M059J (cell line): ENCODE results near the gene CFAP65. TPM values are rescaled to one million over a fixed set of nuclear protein-coding genes. Genes with fewer than 3 reads are reported as not detected.

ENCODE experiments used
- DNase-seq: peaks from one replicate; pipeline ENCODE4 v3.0.0-alpha.2; 2012; ENCODE audit warnings: low read depth
- total RNA-seq: library from RNA; depleted of rRNA; stranded (reverse); fragments of >200 nt; shearing (Covaris generic); gene quantifications from 2 replicates; pipeline ENCODE4 v1.2.3, GENCODE V29; 2014

CFAP65 gene
- total RNA-seq, 1 experiment from 2014 or later, result not detected

DNA sequence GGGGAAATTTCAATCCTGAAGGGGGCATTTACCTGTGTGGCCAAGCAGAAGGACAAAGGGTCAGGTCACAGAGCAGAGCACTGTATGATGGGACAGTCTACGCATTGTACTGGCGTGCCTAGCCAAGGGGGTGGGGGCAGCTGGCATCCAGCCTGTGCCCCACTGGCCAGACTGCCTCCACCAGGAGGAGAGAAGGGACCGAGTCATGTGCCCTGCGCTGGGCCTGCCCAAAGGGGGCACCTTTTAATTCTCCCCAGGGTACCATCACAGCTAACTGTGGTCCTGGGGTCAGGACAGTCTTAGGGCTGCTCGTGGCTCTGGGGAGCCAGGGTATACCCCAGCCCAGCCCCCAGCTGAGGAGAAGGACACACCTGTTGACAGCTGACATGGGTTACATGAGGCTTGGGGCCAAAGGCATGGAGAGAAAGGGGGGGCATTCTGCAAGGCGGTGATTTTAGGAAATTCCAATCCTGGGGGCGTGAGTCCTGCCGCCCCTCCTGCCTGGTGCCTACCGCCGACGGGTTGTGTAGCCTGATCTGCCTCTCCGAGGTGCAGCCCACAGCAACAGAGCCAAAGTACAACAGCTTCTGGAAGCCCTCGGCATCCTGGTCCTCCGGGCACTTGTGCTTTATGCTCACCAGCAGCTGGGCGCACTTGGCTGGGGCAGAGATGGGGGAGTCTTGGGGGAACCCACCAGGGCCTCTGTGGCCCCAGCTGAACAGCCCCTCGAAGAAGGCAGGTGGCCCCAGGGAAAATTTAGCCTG, 11.0 kb downstream of the CFAP65 start:
- no peak for DNase-seq

DNA sequence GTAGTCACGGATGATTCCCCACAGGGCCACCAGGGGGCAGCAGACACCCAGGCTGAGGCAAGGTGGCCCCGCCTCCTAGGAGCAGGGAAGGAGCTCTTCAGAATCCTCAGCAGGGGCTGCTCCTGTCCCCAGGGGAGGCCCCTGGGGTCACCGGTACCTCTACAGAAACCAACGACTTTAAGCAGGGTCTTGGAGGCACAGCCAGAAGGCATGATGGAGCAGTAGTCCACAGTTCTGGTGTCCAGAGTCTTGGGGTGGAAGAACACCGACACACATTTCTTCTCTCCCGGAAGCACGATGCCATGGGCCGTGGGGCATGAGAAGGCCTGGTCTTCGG, 11.5 kb downstream of the CFAP65 start:
- peak; percentile 70 for DNase-seq

DNA sequence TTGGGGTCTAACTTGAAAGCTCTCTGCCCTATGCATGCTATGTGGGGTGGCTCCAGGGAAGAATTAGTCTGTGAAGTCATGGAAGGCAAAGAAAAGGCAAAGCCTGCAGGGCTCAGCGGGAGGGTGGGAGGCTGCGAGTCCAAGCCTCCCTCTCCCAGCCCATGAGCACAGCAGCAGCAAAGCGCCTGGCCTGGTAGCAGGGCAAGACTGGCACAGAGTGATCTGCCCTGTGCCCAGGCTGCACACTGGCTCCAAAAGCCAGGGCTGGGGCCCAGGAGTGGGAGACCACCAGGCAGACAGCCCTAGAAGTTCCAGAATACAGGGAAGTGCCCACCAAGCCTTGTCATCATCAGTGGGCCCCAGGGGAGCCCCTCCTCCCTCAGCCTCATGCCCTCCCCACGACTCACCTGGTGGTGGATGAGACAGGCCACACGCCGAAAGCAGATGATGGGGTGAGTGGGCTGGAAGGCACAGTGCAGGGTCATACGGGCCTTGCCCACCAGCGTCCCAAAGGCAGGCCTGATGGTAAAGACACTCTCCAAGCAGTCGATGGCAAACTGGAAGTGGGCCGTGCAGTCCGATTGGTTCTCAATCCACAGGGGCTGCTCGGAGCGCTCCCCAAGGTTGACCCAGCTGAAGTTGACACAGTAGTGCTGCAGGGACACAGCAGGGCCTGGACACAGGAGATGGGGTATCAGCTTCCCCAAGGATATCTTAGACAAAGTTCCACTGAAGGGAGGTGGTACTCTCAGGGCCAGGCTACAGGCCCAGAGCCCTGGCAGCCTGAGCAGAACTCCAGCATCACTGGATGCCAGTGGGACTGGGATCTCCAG, 12.1 kb downstream of the CFAP65 start:
- no peak for DNase-seq

DNA sequence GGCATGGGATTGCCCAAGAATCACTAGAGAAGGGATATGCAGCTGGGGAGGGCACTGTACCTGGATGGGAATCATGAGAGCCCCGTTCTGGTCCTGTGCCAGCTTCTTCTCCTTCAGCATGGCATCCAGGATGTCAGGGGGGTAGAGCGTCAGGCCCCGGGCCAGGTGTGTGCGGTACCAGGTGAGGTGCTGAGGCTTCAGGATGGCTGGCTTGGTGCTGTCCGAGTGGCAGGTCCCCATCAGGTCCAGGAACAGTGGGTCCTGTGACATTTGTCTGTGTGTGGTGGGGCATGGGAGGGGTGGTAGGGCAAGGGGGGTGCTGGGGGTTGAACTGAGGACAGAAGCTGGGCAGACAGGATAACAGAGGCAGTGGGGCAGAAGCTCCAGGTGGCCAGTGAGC, 13.2 kb downstream of the CFAP65 start:
- DNase-seq, result no peak

DNA sequence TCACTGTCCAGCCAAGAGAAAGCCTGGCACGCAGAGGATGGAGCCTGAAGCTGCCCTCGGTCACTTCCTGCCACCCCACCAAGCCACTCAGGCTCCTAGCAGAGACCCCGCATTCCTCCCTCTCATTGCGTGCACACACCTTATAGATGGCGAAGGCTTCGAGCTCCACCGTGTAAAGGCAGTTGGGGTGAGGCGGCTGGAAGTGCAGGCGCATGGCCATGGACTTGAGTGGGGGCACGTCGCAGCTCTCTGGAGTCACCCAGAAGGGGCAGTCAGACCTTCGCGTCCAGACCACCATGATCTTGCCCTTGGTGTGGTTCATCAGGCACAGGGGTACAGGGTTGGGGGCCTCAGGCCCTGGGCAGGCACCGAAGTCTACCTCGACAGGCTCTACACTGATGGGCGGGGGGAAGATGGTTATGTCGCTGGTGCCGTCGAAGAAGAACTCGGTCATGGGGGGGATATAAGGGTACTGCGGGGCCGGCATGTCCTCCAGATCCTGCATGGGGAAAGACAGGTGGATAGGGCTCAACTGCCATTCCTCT, 13.7 kb downstream of the CFAP65 start:
- no peak for DNase-seq

DNA sequence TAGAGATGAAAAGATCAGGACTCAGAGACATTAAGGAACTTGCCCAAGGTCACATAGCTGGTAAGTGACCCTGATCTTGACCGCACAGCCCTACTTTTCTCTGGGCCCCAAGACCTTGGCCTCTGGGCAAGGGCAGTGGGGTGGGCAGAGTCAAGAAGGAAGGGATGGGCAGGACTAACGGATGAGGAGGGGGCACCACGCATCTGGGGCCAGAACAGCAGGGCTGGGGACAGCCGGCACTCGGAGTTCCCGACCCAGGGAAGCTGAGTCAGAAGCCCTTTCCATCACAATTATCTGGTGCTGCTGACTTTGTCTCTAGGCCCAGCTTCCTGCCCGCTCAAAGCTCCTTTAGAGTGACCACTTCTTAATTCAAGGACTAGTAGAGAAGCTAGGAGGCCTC, 14.4 kb downstream of the CFAP65 start:
- DNase-seq, result no peak

DNA sequence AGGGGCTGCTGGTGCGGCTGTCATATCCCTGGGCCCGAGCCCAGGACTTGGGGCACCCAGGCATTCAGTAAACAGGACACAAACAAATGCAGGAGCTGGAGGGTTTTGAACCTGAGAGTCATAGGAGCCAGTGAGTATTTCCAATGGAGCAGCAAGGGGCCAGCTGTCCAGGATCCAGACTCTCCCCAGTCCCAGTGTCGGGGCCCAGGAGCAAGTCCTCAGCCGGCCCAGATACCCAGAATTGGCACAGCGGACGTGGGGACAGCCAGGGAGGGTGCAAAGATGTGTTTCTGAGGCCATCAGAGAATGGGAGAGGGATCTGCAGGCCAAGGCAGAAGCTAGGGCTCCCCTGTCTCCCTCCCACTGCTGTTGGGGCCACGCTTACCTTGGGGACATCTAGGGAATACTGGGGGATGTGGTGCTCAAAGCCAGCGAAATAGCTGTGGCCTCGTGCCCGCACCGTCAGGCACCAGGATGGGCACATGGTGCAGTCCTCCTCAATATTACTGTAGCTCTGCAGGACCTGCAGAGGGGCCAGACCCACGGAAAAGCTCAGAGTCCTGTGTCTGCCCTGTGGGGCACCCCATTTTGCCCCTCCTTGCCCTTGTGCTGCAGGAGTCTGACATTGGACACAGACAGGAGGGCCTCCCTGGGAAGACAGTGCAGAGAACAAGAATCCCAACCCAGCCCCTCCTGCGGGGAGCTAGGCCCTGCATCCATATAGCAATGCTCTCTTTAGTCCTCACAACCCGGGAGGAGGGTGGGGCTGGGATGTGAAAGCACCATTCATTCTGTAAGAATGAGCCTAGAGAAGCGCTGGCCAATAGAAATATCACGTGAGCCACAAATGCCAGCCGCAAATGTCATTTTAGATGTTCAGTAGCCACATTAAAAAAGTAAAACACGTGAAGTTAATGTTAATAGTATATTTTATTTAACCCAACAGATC, 15.4 kb downstream of the CFAP65 start:
- DNase-seq, result no peak

DNA sequence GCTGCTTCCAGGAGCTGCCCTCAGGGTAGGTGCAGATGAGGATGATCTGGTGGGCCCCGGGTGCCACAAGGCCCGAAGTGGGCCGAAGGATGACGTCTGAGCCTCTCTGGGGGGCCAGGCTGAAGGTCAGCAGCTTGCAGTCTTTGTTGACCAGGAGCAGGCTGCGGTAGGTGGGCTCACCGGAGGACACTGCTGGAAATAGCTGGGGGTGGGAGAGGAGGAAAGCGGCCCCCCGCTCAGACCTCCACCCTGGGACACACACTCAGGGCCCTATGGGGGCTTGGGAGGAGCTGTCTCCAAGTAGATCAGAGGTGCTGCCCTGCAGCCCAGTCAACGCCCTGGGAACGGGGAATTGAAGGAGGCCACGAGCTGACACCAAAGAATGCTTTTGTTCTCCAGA, 17.3 kb downstream of the CFAP65 start:
- DNase-seq, result no peak

DNA sequence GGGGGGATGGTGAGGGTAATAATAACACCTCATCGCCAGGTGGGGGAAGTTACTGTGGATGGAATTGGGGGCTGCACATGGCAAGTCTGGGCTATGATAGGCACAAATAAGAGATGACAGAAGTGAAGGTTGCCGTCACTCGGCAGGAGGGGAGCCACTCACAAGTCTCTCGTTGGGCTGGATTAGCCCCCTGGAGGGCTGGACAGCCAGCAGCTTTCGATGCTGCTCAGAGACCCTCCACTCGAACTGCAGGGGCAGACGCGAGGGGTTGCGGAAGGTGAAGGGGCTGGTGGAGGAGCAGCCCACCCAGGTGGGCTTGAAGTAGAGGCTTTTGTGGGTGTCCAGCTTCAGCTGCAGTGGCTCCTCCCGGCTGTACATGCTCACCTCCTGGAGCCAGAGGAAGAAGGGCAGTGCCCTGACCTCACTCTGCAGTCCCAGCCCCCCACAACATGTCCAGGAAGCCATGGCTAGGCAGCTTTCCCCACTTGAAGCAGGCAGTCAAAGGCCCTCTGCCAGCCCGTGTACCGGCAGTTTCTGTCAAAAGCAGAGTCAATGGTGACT, 18.2 kb downstream of the CFAP65 start:
- no peak for DNase-seq

DNA sequence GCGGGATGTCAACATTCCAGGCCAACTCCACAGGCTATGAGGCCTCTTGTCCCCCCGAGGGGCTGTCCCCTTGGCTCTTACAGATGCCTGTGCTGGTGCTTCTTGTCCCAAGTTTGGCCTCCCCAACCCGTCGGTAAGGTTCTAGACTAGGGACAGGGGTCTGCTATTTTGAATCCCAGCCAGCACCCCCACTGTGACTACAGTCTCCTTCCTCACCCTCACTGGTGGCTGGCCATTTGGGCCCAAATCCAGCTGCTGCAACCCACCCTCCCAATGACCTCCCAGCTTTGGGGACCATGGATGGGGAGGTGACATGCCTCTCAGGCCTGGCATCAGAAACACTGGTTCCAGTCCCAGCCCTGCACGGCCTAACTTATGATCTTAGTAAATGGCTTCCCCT, 18.7 kb downstream of the CFAP65 start:
- DNase-seq, result no peak

DNA sequence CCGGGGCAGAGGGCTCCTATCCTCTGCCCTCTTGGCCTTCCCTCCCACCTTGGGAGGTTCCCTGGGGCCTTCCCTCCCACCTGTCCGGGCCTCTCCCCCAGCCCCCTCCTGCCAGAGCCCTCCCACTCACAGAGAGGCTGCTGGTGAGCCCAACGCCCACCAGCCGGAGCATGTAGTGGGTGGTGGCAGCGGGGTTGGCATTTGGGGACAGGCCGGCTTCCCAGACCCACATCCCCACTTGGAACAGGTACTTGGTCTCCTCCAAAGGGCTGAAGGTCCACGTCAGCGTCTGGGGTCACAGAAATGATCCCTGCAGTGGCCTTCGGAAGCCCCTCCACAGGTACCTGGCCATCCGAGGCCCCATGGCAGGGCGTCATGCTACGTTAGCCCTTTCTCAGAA, 19.3 kb downstream of the CFAP65 start:
- DNase-seq, result no peak

DNA sequence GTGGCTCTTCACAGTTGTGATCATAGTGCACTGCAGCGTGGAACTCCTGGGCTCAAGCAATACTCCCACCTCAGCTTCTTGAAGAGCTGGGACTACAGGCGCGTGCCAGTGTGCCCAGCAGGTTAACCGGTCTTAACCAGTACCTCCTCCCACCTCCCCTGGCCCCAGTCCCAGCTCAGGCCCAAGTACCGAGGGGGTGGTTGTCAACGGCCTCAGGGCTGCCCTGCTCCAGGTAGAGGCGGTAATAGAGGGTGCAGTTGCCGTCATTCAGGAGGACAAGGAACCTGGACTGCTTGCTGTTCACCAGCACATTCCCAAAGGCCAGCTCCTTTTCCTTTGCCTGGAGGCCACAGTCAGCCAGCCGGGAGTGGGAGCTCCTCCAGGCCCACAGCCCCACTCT, 19.7 kb downstream of the CFAP65 start:
- no peak for DNase-seq

DNA sequence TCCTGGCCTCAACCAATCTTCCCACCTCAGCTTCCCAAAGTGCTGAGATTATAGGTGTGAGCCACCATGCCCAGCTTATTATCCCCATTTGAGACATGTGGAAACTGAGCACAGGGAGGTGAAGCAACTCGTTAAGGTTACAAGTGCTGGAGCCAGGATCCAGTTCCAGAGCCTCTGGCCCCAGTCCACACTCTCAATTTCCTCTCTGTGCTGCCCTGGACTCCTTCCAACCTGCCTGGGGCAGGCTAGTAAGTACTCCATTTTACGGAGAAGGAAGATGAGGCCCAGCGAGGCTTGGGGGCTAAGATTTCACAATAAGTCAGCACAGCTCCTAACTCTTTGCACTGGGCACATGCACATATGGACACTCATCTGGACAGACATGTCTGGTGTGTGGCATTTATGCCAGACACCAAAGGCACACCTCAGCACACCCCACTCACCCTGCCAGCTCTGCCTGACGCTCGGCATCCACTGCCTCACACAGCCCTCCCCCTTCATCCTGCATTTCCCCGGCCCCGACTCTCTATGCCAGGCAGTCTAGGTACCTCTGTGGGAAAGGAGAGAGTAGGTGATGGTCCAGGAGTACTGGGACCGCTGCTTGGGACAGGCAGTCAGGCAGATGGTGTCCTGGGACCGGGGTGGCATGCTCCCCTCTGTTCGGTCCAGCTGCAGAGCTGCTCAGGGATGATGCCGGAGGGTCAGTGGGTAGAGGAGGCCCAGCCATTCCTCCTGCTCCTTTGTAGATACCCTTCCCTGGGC, 20.5 kb downstream of the CFAP65 start:
- DNase-seq, result peak; percentile 19

DNA sequence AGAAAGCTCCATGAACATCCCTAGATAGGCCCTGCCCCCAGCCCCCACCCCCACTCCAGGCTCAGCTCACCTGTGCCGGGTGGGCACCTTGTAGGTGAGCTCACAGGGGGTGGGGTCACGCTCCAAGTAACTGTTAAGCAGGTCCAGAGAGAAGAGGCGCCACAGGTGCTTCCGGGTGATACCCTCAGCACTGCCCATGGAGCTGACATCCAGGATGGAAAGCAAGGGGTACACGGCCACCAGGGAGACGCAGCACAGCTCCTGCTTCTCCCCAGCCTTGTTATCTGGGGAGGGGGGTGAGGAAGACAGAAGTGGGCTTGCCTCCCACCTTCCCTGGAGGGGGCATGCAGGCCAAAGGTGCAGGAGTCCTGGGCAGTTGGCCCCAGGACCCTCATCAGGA, 21.9 kb downstream of the CFAP65 start:
- DNase-seq, result no peak

DNA sequence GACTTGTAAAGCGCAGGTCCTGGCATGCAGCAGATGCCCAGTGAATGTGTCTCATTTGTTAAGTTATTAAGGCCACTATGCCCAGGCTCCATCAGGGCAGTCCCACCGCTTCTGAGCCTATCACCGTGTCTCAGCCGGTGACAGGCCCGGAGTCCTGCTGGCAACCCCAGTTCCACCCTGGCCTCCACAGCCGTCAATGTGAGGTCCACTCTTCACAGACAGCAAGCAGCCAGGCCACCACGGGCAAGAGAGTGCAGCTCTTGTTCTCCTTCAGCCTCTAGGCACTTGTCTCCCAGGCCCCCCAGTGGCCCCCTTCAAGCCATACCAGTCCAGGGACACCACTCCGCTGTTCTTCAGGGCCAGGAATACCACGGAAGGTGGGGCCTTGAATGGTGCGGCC, 22.6 kb downstream of the CFAP65 start:
- DNase-seq, result no peak

DNA sequence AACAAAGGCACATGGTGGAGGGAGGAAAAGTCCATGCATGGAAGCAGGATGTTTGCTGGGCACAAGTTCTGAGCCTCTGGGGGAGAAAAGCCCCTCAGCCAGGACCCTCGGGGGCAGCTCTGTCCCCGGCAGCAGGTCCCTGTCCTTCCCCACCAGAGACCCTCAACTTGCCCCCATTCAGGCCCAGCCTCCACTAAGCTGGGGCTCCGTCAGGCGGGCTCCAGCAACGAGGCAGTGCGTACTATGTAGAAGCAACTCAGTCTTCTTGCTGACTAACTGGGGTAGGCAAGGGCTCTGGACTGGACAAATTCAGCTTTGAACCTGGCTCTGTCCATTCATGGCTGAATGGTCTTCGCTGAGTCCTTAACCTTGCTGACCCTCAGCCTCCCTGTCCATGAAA, 23.0 kb downstream of the CFAP65 start:
- DNase-seq, result no peak

DNA sequence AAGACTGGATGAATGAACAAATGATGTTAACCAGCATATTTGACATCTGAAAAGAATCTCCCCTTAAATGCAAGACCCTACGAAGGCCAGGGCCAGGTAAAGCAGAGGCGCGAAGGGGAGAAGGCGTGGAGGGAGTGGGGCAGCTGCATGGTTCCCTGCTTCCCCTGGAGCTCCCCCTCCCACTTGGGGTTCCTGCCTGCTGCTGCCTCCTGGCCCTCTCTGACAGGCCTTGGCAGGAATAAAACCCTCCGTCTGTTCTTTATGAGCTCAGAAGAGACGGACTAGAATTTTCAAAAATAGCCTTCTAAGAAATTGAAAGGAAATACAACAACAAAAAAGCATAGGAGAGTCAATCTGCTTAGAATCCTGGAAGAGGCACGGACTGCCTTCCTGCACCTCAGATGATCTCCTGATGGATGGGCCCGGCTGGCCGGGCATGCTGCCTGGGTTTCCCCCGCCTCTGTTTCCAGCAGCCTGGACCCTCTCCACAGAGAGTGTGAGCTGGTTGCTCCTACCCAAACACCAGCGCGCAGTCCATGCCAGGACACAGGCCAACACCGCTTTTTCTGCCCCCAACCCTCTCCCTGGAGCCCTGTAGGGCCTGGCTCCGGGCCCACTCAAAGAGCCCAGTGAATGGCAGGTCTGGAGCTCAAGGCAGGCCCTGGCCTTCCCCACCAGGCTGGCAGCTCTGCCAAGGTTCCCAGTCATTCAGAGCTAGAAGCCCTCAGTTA, 23.9 kb downstream of the CFAP65 start:
- DNase-seq, result no peak

DNA sequence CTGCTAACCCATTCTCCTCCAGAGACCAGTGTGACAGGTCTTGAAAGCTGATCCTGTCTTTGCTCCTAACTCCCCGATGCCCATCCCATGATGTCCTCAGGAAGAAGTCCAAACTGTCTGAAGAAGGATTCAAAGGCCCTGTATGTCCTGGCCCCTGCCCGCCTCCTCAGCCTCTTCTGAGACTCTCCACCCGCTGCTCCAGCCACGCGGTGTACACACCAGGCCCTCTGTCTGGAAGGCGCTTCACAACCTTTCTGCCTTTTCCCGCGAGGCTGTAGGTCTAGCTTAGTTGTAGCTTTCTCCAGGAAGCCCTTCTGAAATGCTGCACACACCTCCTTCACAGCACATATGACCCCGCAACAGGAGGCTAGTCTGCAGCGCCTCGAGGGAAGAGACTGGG, 24.6 kb downstream of the CFAP65 start:
- DNase-seq, result no peak

DNA sequence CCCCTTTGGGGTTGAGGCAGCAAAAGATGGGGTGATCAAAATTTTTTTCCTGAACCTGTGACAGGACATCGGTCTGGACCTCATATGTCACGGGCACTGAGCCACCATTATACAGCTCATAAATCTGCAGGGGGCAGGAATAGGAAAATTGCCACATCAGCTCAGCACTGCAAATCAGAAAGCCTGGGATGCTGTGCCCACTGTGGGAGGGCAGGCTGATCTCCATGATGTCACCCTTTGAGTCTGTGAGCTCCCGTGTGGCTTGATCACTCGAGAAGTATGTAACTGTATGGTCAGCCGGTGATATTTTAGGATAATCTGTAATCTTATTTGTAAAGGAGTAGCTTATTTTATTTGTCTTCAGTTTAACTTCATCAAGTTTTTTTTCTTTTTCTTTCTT, 30.4 kb downstream of the CFAP65 start:
- DNase-seq, result no peak

DNA sequence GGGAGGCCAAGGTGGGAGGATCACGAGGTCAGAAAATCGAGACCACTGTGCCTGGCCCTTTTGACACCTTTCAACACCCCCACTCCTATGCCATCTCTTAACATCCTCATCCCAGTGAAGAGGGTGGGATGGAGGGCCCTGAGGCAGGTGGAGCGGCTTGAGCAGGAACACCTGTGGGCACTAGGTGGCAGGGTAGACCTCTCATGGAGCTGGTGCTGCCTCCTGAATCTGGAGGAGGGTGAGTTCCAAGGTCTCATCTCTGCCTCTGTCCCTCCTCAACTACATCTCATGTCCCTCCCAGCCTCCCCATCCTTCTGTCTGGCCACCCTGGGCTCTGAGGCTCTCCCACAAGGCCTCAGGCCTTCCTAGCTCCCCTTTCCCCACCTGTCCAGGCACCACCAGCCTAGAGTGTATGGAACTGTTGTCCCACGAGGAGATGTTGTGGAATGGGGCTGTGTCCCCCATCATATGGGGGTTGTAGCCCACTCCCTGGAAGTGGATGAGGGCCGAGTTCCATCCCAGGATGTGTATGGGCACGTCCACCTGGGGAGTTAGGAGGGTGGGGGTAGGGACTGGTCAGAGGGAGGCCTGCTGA, 31.1 kb downstream of the CFAP65 start:
- peak; percentile 32 for DNase-seq
